Stimulated activated CD8-positive, alpha-beta memory T cell treated with anti-CD3 and anti-CD28 coated beads, Interleukin-7, amount 100 ng/mL, for 24 hours (primary cell): ENCODE measurements around the gene COX17.

Source experiments
- DNase-seq: peaks from one replicate; pipeline ENCODE4 v3.0.0-alpha.2; 2020; ENCODE audit warnings: low read depth

Gene COX17

DNA sequence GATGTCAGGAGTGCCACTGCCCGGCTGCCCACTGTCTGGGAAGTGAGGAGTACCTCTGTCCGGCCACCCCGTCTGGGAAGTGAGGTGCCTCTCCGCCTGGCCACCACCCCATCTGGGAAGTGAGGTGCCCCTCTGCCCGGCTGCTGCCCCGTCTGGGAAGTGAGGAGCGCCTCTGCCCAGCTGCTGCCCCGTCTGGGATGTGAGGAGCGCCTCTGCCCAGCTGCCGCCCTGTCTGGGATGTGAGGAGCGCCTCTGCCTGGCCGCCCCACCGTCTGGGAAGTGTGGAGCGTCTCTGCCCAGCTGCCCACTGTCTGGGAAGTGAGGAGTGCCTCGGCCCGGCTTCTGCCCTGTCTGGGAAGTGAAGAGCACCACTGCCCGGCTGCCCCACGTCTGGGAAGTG lies 3.3 kb downstream of the COX17 start:
- no peak for DNase-seq

DNA sequence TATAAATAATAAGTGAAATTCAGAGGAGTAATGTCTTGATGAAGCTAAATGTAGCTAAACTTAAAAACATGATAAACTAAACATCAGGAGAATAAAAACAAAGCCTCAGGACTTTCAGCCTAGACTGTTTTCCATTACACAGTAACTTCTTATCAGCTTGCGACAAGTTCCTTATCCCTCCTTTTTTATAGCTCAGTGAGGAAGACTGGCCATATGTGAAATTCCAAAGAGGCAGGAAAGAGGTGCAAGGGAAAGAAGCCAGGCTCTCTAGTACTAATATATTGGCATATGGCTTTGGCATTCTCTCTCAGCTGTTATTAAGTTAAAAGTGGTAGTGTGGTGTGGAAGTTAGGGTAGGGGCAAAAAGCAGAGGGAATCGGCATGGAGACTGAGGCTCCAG lies 4.4 kb downstream of the COX17 start:
- DNase-seq: no peak

DNA sequence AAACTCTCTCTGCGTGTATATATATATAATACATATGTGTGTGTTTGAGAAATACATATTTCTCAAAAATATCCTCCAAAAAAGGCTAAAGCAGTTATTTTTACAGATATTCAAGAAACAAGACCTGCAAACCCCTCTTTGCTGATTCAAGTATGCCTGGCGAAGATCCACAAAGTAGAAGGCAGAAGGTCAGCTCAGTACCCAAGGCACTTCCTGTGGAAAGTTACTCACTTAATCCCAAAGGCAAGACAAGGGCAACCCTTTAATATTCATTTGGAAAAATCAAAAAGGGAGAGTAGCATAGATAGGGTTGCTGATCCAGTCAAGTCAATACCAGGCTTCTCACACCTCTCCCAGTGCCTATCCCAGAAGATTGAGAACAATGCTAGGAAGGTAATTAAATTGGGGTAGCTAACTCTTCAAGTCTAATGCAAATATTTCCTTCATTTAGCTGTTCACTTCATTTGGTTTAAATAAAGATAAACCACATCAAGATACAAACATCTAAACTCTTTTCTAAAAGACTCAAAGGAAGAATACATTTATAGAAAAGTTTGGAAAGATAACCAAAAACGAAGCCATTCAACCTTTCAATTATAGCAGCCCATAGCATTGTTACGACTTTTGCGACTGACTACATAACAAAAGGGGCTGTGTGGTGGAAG lies 7.2 kb downstream of the COX17 start:
- DNase-seq: no peak

DNA sequence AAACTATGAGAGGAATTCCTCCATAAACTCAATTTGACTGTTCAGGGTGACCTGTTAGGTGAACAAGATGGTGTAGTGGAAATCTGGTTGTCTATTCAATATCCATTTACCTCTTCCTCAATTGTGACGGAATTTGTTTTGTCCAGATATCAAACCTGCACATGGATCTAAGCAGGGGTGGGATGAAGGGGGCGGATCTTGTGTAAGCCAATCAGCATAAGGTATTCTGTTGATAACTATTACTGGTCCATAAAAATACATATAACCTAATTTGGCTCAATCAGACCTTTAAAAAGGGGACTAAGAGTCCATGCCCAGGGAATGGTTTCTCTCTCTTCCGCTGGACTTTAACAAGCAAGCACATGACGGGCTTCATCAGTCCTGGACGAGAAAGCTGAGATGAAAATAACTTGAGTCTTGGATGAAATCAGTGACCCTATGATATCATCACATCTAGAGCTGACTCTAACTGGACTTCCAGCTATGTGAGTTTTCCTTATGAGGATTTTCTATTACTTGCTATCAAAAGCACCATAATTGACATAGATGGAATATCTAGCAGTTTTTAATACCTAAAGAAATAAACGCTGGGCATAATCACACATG lies 11.1 kb downstream of the COX17 start:
- DNase-seq: no peak

DNA sequence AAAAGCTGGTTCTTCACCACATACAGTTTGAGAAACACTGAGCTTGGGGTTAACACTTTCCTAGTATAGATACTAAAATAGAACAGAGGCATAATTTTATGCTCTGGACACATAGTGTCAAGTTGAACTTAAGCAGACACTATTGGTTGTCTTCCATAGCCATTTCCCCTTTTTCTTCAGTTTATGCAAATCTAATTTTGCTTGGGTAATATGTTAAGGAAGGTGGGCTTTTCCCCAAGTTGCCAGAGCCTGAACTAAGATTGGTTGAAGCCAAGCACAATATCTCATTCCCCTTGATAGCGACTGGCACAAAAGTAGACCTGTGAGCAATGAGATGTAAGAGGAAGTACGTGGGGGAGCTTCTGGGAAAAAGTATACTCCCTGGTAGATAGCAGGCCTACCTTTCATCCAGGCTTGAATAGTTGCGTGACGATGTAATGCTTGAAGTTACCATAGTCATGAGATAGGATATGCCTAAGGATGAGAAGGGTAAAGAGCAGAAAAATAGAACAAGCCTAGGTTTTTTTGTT lies 12.3 kb downstream of the COX17 start:
- no peak for DNase-seq

DNA sequence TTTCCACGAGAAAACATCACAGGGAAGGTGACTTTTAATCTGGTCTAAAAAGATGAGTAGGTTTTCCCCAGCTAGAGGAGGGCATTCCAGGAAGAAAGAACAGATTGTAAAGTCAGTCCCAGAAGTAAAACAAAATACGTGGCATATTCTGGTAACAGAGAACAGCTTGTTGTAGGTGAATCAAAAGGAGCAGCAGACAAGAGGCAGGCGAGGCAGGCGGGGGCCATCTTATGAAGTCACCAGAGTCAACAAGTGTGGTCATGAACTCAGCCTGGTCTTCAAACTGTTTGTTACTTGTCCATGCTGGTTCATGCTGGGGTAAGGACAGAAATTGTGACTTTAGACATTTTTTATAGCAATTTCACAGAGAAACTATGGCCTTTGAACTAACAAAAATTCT lies 12.8 kb downstream of the COX17 start:
- DNase-seq: no peak

DNA sequence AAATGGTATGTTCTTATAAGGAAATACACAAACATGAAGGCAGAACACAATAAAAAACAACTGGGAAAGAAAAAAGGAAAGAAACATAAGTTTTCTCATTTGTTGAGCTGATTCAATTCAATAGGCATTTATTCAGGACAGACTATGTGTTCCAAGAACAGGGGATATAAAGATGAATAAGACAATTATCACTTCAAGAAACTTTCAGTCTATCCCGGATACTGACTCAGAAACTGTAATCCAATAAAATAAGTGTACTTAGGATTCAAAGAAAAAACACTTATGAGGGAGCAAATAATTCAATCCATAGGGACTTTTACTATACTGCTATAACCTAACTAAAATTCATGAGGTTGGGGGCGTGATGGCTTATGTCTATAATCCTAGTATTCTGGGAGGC lies 13.3 kb downstream of the COX17 start:
- no peak for DNase-seq

DNA sequence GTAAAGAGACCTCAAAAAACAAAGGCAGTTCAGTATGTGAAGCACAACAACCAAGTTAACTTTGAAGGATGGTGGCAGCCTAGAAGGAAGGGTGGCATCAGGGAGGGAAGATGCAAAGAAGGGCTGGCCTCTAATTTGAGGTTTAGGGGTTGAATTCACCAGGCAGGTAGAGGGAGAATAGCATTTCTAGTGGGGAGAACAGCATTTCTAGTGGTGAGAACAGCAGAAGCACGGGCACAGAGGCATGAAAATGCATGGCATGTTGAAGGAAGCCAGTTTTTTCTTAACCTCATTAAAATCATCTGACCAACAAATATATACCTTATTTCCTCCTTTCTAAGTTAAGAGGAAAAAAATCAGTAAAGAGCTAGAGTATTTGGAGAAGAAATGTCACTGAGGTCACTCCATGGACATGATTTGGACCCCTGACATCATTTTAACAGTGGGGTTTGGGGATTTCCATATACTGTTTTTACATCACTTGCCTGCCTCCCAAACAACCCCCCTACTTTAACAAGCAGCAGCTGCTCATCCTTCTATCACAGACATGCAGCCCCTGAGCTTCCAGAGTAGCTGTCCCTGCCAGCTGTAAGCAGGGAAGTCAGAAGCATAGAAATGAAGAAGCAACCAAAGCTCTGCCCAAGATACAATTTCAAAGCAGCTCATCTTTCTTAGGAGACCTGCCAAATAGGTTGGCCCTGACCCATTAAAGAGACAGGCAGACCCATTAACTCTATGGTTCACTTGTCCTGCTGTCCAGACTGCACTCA lies 14.4 kb downstream of the COX17 start:
- DNase-seq: no peak

DNA sequence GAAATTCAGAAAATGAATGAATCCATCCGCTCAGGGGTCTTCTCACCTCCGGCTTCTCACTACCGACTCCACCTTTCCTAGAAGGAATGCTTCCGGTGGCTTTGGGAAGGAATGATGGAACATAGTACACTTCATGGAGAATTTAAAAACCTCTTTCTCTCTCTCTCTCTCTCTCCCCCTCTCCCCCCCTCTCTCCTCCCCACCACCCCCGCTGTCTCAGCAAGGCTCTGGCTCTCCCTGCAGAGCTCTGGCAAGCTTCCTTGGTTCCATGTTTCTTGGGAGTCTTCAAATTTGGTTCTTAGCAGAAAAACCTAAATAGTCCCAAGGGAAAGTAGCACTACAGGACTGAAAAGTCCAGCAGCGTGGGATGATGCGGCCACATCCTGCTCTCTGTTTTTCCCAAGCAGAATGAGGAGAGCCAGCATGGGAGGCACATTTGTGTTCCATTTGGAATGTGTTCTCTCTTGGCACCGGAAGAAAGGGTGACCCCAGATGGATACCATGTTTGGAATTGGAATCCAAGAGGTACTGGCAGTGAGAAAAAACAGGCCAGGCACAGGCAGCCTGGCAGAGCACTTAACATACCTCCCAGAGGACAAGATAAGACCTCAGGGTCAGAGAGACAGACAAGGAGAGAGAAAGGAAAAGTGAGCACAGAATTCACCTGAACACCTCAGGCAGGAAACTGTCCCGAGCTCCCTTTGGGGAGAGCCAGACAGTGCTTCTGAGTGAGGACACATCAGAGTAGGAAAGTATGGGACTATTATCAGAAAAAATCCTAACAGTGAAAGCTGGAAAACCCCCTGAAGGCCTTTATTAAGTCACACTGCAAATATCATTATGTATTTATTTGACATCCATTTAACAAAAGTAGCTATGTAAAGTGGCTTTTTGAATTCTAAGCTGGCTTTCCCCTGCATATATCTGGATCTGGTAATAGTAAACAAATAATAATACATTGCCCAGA lies 16.4 kb downstream of the COX17 start, which contains the start of gene POPDC2:
POPDC2 (minus strand) TSS at position 116 of the 967 bp plus-strand sequence. CDS start 166 bp downstream, outside the sequence.
- no peak for DNase-seq

DNA sequence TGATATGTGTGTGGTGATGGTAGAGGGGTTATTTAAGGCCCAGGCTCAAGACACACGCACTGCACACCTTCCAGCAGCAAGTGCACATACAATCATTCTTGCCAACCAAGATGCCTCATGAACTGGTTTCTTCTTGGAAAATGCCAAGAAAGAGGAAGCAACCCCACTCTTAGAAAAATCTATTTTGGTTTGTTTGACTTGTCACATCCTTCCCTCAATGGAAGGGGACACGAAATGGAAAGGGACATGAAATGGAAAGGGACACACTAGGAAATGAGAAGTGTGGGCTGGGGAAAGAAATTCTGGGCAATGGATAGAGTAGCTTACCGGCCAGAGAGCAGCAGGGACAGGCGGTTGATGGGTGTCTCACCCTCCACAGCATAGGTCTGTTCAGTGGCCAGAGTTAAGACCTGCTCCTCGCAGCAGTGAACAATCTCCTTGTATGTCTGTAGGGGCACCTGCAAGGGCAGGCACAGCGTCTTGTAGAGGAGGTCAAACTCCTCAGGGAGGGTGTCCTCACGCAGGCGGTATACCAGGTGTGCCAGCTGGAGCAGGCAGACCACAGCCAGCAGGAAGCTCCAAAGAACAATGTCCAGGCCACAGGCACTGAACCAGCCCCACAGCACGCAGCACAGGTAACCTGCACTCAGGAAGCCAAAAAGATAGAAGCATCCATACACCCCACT lies 17.5 kb downstream of the COX17 start:
- DNase-seq: no peak

DNA sequence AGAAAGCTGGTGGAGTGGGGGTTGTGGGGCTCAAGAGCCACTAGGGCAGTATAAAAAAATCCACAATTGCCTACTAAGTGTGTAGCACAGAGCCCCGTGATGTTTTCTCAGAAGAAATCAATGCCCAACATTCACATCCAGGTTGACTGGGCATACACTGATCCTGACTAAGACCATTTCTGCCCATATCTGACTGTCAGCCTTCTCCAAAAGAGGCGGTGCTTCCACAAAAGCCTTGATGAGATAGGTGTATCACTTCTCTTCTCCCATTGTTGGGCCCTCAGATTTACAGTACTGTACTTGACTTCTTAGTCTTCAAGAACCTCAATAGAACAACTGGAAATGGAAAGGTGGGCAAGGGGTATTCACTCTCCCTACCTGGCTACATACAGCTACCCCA lies 18.2 kb downstream of the COX17 start:
- DNase-seq: no peak

DNA sequence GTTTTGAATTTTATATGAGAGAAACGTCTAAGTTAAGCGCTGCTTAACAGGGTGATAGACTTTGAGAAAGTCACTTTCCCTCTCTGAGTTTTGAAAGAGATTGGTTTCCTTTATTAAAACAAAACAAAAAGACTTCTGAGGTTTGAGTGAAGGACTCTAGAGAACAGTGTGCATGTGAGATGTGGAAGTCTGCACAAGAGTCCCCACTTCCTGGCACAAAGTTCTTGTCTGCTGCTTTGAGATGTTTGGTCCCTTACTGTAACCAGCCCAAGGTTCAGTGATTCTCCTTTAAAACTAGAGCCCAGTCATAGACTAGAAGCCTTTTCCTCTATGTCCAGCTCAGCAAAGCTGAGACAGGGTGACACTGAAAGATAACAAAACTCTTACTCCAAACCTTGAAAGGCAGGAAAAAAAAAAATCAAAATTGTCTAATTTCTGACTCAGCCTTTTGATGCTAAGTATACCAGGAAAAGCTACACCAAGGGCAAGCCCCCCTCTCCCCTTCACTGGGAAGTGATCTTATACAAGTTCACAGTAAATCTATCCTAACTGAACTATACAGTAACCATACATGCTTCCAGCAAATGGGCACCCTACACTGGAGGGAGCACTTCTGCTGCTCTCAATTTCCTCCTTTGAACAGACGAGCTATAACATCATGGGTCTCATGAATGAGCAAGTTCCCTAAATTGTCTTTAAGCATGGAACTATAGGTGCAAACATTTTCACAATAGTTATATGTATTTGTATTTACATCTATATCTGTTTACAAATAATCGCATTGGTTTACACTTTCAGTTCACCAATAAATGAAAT lies 19.1 kb downstream of the COX17 start:
- DNase-seq: no peak

DNA sequence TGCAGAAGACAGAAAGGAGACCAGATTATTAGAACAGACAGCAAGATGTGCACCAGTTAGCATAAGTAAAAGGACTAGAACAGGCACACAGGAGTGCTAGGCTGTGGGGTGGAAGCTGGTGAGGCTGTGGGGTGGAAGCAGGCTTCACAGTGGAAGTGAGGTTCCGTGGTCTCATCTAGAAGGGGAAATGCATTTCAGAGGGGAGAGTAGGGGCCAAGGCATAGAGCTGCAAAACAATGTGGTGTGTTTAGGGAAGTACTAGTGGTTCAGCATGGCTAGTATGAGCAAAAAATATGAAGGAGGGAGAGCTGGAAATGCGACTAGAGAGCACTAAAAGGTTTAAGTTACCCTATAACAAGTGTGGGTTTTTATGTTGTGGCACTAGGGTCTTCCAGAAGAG lies 23.3 kb downstream of the COX17 start:
- no peak for DNase-seq

DNA sequence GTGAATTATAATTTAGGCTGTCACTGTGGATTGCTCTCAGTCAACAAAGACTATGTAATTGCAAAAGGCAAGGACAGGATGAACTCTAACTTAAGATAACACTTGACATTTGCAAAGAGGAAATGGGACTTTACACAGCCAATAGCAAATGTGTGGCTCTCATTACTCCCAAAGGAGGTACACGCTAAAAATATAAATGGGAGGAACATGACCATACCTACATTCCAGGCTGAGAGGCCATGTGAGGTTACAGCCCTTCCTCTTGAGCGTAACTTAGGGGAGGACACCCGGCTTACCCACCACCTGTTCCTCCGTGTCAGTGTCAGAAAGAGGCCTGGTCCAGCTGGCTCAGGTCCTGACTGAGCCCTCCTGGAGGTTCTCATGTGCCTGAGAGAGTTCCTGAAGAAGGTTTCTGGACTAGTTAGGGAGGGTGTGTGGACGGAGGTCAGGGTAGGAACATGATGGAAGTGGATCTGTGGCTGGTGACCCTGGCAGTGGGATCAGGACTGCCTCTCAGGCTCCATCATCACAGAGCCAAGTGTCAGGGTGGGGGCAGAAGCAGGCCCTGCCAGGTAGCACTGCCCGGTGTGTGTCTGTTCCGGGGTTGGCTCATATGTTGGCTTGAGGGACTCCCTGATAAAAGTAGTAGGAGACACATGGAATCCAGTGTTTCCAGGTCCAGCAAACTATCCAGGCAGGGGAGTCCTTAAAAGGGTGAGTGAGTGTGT lies 24.7 kb downstream of the COX17 start:
- no peak for DNase-seq

DNA sequence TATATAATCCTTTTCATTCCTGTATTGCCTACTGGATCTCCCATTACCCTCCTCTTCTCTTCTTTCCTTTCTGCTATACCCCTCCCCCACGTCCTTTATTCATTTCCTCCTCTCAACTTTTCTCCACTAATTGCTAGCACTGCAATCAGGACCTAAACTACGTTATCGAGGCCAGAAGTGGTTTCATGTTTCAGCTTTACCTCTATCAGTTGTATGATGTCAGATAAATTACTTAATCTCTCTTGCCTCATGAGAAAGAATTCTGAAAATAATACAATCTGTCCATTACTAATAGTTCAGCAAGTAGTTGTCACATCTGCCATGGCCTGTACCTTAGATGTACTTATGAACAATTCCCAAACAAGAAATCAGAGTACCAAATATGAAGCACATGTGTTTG lies 27.4 kb downstream of the COX17 start:
- no peak for DNase-seq

DNA sequence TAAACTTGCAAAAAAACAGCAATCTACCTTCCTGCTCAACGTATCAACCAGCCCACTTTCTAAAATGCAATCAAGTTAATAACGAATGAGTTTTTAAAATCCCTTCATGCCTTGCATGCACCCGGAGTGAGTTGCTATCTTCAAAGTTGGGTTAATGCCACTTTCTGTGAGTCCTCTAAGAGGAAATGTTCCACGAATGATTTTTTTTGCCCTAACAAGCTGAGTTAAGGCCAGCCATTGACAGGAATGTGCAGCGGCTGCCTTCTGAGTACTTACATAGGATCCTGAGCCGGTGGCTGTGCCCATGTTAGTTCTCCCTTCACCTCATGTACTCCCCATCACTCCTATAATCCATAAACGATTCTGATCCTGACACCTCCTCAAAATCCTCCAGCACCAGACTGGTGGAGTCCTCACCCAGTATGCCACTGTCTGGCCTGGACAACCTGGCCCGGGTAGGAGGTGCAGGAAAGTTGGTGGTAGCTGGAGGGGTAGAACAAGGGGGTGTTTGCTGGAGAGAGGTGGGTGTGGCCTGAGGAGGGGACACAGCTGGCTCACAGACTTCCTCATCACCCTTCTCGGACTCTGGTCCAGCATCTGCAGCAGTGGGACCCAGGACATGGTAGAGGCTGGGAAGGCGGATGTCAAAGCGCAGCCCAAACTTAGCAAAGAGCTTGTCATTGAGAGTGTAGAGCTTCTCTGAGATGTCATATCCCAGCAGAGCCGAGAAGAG lies 29.2 kb downstream of the COX17 start:
- DNase-seq: no peak

DNA sequence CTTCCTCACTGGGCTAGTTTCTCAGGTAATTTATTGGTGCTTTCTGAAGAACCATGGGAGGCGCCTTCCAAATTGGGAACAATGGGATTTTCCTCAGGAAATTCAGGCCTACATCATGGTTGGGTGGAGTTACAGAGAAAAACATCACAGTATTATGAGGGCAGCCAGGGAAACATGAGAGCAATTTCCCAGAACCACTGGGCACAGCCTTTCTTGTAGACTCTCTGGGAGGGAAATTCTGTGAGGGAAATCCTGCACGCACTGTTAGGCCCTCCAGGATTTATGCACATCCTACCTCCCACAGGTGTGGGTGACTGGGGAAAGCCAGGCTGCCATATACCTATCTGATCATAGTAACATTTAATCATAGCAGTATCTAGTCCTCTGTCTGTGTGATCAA lies 30.0 kb downstream of the COX17 start:
- no peak for DNase-seq

DNA sequence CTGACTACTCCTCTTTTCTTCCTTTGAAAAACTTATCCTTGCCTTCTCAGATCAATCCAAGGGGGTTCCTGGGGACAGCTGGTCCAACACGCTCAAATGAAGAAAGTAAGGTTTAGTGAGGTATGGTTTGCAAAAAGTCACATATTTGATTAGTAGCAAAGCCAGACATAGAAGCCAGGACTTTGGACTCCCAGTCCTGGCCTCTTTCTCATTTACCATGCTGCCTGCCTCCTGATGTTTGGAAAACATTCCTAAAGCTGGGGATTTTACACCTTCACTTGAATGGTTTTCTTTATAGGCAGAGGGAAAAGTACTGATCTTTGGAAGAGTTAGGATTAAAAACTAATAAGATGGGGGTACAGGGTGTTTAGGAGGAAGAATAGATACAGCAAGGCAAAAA lies 31.4 kb downstream of the COX17 start:
- no peak for DNase-seq

DNA sequence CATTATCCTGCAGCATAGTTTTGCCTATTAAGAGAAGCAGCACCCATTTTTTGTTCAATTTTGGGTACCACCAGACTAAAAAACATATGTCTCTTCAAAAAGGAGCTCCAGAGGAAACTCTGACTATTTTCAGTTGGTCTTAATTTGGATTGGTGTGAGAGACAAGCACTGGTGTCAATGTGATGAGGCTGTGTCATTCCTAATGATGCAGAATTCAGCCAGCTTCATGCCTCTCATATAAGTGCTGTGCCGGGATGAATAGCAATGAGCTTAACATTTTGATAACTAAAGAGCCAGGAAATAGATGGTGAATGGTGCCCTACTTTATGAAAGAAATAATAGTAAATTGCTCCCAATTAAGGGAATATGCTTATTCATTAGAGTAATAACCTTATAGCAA lies 32.7 kb downstream of the COX17 start:
- DNase-seq: no peak
